ENCODE measurements around the gene NAT8. TPM values are rescaled to one million over a fixed set of nuclear protein-coding genes. Genes with fewer than 3 reads are reported as not detected.
"Not testable (repeated sequence)": the region's sequence is repeated elsewhere in the genome, so short reads cannot be mapped to it uniquely, and the experiment has no call there.

NAT8 gene
- total RNA-seq, 1 experiment from 2014 or later, result not detected

DNA sequence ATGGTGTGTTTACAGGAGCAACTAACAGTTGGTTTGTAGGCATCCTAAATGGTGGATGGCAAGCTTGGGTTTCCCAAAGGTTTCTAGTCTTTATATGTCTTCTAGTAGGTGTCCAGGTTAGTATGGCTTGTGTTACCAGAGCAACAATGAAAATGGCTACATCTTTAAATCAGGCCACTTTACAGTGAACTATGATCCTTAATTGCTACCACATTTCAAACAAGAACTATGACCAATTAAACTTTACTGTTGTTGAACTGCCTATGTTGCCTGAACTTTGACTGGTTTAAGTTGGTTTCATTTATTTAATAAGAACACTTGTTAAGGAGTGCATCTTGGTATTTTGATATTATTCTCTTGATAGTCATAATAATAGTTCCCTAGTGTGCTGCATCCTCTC, 5.2 kb downstream of the NAT8 start:
- not testable (repeated sequence) for DNase-seq (ENCODE audit: low read depth)

DNA sequence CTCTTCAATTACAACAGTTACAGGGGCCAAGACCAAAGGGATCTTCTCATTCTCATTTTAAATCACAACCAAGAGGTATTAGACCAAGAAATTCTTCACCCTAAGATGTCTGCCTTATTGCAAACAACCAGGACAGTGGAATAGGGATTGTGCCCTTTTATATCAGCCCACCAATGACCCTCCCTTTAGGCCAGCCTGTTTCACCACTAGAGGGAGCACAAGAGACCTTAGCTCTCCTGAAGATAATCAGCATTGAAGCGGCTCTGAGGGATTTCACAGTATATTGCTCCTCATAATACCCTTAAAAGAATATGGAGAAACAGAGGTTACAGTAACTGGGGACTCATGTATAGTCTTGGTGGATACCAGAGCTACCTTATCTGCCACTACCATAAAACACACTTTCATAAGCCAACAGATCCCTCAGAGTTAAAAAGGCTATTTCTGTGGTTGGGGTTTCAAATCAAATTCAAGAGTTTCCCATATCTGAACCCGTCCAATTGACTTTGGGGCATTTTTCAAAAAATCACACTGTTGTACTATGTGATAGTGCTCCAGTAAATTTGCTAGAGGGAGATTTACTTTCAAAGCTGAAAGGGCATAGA, 11.5 kb downstream of the NAT8 start:
- DNase-seq (ENCODE audit: low read depth), result not testable (repeated sequence)

DNA sequence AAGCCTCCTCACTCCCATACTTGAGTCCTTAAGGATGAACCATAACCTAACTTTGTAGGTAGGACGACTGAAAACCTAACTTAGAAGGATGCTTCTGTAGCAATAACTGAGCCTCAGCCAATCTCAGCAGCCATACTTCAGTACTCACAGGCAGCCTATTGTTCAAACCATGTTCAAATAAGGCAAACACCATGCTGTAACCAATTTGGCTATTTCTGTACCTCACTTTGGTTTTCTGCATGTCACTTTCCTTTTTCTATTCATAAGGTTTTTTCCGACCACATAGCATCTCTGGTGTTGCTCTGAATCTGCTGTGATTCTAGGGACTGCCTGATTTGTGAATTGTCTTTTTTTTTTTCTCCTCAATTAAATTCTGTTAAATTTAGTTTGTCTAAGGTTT, 13.7 kb downstream of the NAT8 start:
- DNase-seq (ENCODE audit: low read depth), result not testable (repeated sequence)

DNA sequence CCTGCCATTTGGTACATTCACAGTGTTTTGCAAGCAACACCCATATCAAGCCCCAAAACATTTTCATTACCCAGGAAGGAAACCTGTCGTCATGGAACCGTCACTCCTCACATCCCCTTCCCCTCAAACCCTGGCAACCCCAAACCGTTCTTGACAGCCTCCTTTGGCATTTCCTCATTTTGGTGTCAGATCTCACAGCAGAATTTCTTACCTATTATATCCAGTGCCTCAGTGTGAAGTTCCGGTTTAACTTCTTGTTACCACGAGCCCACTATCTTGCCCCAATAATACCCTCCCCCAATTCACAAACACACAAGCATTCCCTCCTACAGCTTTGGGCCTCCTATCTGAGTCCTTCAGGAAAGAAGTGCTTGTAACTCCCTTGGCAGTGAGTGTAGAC, 16.0 kb downstream of the NAT8 start:
- not testable (repeated sequence) for DNase-seq (ENCODE audit: low read depth)

DNA sequence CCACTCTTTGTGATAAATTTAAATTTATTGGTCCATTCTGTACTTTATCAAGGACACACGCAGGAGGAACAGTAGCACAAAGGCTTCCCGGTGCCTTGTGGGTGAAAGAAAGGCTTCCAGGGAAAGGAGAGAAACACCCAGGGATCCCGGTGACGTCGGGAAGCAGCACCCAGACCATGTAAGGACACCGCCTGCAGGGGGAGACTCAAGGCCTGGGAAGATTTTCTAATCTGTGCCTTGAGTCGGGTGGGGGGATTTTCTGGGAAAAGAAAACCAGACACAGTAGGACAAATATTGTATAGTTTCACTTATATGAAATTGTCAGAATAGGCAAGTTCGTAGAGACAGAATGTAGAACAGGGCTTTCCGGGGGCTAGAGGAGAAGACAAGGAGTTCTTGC, 17.6 kb downstream of the NAT8 start:
- not testable (repeated sequence) for DNase-seq (ENCODE audit: low read depth)

DNA sequence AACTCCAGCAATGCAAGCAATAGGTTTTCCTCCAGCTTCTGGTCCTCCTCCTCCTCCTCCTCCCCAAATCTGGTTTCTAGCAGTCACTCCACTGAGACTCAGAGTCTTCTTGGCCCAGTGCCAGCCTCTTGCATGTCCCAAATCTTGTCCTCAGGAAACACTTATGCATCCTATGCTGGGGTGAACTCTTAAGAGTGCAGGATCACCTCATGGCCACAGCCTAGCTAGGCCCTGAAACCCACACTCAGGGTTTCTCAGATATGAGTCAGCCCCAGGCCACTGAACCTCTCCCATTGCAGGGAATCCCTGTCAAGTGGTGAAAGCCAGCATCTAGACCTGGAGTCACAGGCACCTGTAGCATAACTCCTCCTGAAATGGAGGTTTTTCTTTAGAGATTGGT, 18.2 kb downstream of the NAT8 start:
- not testable (repeated sequence) for DNase-seq (ENCODE audit: low read depth)

DNA sequence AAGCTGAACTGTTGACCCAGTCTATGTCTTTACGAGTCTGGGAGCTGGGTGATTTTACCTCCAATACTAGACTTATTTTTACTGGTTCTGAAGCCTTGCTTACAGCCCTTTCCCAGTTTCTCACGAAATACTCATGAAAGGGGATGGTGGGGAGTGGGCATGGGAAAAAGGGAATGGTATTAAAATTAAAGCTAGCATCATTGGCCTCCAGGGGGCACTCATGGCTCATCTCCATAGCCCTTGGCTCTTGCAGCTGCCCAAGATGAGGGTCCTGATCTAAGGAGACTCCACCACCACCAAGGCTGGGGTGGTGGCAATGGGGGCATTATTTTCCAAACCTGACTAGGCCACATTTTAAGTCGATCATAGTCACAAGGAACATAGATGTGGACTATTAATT, 22.3 kb downstream of the NAT8 start:
- DNase-seq (ENCODE audit: low read depth), result not testable (repeated sequence)

DNA sequence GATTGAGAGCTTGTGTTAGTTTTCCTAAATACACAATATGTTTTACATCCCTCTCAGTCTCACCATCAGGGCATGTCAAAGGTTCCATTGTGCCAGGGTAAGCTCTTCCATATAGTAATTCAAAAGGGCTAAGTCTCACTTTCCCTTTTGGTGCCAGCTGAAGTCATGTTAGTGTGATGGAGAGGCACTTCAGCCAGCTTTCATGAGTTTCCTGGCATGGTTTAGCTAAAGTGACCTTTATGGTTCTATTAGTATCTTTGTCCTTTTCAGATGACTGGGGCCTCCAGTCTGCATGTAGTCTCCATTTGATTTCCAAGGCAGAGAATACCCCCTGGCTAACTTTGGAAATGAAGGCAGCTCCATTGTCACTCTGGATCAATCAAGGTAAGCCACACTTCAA, 27.2 kb downstream of the NAT8 start:
- DNase-seq (ENCODE audit: low read depth), result no peak

DNA sequence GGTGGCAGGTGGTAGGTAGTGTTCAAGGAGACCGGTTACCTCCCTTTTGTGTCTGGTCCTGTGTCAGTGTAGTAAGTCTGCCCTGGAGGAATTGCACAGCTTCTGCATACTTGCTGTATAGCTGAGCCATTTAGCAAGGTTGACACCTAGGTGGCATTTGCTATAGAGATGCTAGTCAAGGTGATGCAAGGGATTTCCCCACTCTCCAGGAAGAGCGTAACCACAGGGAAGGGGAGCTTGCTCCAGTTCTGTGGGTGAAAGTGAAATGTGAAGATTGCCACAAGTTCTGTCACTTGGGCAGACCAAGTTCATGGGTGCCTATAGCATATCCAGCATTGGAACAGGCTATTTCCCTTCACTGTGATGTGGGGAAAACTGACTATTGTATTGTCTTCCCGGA, 28.1 kb downstream of the NAT8 start:
- DNase-seq (ENCODE audit: low read depth), result no peak

DNA sequence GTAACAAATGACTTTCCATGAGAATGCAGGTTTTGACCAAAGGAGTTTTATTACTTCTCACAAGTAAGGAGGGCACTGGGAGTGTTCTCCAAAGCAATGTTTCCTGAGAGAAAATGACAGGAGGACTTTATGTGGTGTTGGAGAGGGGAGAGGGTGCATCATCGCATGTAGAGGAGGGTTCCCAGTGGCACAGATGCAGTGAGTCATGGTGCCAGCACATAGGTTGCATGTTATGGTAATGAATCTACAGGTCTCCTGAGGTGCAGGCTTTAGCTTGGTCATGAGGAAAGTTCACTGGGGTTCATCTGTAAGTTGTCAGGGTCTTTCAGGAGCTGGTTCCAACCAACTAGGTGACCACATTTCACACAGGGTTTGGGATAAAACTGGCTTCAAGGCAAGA, 30.4 kb downstream of the NAT8 start:
- DNase-seq (ENCODE audit: low read depth), result peak; percentile 27

DNA sequence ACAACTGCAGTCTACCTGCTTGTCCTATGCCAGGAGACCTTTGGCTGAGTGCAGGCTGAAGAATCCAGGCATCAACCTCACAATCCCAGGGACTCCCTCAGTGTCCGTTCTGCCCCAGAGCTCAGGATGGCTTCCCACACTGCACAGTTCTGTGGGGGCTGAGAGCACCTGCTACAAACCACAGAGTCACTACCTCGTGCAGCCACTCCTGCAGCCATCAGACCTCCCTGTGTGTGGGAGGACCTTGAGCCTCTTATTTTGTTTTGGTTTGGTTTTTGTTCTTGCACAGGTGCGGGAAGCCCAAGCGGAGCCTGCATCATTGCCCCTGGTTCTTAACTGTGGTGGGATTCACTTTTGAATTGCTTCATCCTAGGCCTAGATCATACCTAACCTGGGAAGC, 31.0 kb downstream of the NAT8 start:
- no peak for DNase-seq (ENCODE audit: low read depth)

DNA sequence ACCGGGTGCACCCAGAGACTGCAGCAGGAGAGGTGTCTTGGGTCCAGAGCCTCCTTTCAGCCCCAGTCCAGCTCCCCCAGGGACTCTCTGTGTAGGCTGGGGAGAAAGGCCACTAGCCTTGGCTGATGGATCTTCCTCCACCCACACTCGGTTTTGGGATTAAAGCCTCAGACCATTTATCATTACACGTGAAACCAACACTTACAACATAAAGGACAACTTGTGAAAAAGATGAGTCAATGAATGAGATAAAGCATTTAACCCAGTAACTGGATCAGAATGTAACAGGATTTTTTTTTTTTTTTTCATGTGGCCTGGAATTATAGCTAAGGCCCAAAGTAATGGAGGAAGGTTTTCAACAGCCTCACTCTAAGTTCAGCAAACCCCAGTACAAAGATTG, 32.1 kb downstream of the NAT8 start:
- DNase-seq (ENCODE audit: low read depth), result no peak

DNA sequence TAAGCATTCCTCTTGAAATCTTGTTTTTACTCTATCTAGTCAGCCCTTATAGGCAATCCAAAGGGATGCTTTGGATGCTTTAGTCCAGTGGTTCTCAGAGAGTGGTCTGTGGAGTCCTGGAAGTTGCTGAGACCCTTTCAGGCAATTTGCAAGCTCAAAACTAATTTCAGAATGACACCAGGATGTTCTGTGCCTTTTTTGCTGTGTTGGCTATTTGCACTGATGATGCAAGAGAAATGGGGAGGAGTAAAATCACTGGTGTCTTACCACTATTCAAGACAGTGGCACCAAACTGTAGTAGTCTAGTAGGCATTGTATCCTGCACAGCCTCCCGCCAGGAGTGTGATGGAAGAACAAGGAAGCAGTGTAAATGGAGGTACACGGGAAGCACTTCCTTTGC, 37.6 kb downstream of the NAT8 start:
- not testable (repeated sequence) for DNase-seq (ENCODE audit: low read depth)

DNA sequence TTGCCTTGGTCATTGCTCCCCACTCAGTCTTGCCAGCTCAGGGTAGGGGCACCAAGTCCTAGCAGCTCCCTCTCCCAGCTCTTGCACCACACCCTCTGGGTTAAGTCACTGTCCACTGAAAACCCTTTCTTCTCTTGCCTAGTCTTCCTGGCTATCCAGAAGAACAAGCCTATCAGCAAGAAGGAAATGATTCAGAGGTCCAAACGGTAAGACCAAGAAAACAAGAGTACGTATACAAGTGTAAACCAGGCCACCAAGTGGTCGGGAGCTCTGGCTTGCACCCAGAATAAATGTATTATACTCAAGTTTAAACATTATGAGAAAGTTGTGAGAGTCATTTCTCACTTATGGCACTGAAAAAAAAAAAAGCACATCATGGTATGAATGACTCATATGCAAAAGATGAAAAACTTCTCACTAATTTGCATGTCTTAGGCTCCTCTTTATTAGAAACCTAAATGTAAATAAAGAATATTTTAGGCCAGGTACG, 39.1 kb downstream of the NAT8 start:
- DNase-seq (ENCODE audit: low read depth), result not testable (repeated sequence)

DNA sequence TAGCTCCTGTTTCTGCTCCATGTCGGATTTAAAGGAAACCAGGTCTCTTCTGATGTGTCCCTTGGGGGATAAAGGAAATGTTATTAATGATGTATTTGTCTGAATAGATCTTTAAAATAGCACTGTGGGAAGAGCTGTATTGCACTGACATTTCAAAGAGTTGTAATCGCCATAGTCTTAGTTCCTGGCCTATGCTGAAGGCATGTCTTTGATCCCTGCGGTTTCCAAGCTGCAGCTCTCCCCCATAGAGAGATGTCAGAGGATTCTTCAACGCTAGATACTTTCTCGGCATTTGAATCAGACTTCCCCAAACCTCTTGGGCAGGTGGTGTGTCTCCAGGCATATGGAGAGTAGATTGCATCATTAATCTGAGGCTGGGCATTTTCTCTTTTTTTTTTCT, 40.4 kb downstream of the NAT8 start:
- DNase-seq (ENCODE audit: low read depth), result no peak

DNA sequence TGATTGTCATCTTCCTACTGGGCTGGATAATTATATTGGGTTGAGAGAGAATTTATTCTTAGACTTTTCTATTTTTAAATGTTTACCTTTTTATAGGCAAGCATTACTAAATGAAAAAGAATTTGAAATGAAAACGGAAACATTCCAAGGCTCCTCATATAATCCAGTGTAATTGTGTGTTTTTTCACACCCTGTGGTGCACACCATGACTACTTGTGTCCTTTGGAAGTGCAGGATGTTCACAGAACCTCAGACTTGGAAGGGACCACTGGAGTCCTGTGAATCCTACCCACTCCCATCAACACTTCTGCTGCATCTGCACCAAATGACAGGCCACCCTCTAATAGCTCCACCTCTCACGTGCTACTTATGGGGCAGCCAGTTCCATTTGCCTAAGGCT, 48.0 kb downstream of the NAT8 start:
- DNase-seq (ENCODE audit: low read depth), result no peak

DNA sequence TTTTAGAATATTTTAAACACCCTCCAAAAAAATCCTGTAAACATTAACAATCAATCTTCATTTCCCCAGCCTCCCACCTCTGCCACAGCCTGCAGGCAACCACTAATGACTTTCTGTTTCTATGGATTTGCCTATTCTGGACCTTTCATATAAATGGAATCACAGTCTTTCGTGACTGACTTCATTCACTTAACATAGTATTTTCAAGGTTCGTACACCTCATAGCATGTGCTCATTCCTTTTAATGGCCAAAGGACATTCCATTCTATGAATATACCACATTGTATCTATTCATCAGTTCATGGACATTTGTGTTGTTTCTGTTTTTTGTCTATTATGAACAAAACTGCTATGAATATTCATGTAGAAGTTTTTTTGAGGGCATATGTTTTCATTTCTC, 48.5 kb downstream of the NAT8 start:
- no peak for DNase-seq (ENCODE audit: low read depth)

Other genes starting within 250 kb of the NAT8 start
- 167 and 206 TPM in 2 replicates for gene TPRKB, start 94.9 kb upstream of the NAT8 start, total RNA-seq (2014; rRNA removed; shearing (Covaris generic))
- 43.2 and 52.7 TPM in 2 replicates for gene DUSP11, start 137.7 kb upstream of the NAT8 start, total RNA-seq (2014; rRNA removed; shearing (Covaris generic))
- under 0.01 TPM in 1 of 2 replicates, not detected in the other for gene C2orf78, start 141.8 kb upstream of the NAT8 start, total RNA-seq (2014; rRNA removed; shearing (Covaris generic))
- gene STAMBP, start 186.5 kb upstream of the NAT8 start, total RNA-seq (2014; rRNA removed; shearing (Covaris generic)), result 37.9 and 63.4 TPM in 2 replicates

Data from Daoy (cell line).